Measurements from ENCODE around the gene COL11A1.

DNA sequence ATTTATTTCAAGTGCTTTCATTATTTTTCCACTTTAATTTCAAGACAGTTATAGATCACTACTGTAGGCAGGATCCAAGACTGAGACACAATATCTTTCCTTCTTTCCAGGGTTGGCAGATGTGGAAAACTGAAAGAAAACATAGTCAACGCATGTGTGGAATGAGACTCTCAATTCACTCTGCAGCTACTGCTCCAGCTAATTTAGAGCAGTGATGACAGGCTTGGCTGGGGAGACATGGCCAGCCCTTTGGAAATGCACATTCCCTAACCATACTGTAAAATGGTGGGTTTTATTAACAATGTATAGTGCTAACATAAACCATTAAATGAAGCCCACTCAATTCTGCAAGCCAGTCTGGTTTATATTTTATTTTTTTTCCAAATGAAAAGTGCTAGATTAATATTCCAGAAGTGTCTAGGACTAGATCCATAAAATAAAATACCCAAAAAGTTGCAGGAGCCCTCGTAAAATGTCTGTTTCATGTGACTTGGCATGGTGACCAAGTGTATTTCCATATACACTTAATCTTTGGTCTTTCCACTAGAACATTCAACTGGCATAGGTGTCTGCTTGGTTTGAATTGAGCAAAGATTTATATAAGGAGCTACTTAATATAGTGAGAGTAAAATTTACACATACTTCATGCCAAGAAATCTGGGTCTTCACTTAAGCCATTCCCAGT is 32.9 kb downstream of the COL11A1 start:
- TF ChIP-seq, protein P1, sequence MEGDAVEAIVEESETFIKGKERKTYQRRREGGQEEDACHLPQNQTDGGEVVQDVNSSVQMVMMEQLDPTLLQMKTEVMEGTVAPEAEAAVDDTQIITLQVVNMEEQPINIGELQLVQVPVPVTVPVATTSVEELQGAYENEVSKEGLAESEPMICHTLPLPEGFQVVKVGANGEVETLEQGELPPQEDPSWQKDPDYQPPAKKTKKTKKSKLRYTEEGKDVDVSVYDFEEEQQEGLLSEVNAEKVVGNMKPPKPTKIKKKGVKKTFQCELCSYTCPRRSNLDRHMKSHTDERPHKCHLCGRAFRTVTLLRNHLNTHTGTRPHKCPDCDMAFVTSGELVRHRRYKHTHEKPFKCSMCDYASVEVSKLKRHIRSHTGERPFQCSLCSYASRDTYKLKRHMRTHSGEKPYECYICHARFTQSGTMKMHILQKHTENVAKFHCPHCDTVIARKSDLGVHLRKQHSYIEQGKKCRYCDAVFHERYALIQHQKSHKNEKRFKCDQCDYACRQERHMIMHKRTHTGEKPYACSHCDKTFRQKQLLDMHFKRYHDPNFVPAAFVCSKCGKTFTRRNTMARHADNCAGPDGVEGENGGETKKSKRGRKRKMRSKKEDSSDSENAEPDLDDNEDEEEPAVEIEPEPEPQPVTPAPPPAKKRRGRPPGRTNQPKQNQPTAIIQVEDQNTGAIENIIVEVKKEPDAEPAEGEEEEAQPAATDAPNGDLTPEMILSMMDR (IDR thresholded peaks at IDR 0.05) = no peak
- TF ChIP-seq ZFX (IDR thresholded peaks at IDR 0.05; ENCODE audit: borderline replicate concordance) = no peak
